Smooth muscle cell of the brain vasculature (primary cell): ENCODE data around the gene CCDC40.
"Not testable (repeated sequence)": the region's sequence is repeated elsewhere in the genome, so short reads cannot be mapped to it uniquely, and the experiment has no call there.

Experiments
- DNase-seq: peaks from one replicate; pipeline ENCODE4 v3.0.0-alpha.2; 2012; ENCODE audit warnings: low read depth, low spot score

CCDC40 gene

GRCh38 chr17:80082403-80083135, 46.1 kb downstream of the CCDC40 start:
- DNase-seq = no peak

- no peak for DNase-seq
Observed at GRCh38 chr17:80083136-80083661, 46.8 kb downstream of the CCDC40 start.

DNA sequence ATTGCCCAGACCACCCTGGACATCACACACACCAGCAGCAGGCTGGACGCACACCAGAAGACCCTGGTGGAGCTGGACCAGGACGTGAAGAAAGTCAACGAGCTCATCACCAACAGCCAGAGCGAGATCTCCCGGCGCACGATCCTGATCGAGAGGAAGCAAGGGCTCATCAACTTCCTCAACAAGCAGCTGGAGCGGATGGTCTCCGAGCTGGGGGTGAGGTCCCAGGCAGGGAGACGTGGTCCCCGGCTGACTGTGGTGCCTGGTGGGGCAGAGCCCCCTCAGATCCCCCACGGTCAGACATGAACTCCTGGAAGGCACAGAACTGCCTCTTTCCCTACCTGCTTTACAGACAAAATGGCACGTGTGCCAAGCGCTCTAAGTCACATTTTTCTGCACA, 48.3 kb downstream of the CCDC40 start:
- no peak for DNase-seq

DNA sequence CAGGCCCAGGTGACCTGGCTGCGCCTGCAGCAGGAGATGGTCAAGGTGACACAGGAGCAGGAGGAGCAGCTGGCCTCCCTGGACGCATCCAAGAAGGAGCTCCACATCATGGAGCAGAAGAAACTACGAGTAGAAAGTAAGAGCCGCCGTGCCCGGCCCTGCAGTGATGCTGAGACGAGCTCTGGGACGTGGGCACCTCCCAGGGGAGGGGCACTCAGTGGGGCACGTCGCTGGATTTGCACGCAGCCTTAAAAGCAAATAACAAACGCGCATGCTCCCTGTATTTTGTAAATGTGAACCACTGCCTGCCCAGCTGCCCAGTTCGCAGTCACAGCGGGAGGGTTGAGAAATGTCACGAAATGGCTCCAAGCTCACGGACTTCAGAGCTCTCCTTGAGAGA, 49.6 kb downstream of the CCDC40 start:
- DNase-seq = no peak

- DNase-seq = no peak
Observed at GRCh38 chr17:80086616-80087015, 50.2 kb downstream of the CCDC40 start.

DNA sequence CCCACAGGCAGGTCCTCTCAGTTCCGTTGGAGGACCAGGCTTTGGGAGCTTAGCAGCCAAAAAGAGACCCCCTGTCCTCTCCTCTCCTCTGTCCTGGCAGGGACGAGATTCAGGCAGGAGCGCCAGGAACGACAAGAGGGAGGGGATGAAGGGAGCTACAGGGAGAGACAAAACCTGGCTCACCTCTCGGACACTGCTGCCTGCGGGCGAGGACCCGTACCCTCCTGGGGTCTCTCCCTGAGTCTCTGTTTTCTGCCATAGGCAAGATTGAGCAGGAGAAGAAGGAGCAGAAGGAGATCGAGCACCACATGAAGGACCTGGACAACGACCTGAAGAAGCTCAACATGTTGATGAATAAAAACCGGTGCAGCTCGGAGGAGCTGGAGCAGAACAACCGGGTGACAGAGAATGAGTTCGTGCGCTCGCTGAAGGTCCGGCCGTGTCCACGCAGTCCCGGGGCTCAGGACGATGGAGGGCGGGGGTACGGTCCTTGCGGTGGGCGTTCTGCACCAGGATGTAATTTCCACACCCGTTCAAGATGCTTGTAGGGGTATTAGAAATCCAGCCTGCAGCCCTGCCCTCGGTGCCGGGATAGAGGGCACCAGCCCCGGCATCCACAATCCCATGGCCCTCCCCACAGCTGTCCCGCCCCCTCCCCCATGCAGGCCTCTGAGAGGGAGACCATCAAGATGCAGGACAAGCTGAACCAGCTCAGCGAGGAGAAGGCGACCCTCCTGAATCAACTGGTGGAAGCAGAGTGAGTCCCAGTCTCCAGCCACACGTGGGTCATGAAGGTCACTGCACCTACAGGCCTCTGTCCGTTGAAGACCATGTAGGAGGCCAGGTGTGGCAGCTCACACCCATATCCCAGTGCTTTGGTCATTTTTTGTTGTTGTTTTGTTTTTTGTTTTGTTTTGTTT, 51.2 kb downstream of the CCDC40 start:
- no peak for DNase-seq

DNA sequence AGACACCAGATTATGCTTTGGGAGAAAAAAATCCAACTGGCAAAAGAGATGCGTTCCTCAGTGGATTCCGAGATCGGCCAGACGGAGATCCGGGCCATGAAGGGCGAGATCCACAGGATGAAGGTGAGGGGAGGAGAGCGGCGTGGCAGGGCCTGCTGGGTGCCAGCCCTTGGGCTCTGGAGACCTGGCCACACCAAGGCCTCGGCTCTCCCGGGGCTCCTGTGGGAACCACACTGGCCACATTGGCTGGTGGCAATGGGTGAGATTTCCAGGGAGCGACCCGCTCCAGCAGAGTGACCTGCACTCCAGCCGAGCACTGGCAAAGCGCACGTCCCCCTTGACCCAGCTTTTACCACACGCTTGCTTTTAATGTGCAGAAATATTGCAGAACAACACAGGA, 53.3 kb downstream of the CCDC40 start:
- no peak for DNase-seq

- DNase-seq = not testable (repeated sequence)
Observed at GRCh38 chr17:80090164-80090563, 53.7 kb downstream of the CCDC40 start.

GRCh38 chr17:80091376-80091775, 54.9 kb downstream of the CCDC40 start:
- no peak for DNase-seq

DNA sequence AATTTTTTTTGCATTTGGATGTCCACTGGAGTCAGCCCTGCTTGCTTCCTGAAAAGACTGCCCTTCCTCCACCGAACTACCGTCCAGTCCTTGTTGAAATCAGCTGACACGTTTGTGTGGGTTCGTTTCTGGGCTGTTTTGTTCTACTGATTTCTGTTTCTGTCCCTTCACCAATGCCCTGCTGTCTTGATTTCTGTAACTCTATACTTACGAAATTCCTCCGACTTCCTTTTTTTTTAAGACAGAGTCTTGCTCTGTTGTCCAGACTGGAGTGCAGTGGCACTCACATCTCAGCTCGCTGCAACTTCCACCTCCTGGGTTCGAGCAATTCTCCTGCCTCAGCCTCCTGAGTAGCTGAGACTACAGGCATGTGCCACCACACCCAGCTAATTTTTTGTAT, 56.5 kb downstream of the CCDC40 start:
- DNase-seq = no peak

DNA sequence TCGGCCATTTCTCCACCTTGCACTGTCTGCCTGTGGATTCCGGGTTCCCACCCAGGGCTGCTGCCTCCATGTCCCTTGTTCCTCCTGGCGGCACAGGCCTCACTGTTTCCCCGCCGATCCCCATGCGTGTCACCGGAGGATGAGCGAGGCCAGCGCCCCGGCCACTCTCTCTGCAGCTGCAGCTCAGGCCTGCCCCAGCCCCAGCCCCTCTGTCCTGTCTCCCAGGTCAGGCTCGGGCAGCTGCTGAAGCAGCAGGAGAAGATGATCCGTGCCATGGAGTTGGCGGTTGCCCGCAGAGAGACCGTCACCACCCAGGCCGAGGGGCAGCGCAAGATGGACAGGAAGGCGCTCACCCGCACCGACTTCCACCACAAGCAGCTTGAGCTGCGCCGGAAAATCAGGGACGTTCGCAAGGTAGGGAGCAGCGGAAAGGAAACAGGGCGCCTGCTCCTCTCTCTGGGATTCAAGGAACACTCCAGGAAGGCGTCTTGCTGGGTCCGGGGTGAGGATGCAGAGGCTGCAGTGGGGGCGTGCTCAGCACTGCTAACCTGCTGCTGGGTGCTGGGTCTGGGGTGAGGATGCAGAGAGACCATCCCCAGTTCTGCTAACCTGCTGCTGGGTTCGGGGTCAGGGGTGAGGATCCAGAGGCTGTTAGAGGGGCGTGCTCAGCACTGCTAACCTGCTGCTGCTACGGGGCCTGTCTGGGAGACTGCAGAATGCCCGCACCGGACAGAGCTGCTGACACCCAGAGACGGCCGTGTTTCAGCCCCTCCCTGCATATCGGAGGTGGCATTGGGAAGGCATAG, 58.8 kb downstream of the CCDC40 start:
- no peak for DNase-seq

- DNase-seq = no peak
Observed at GRCh38 chr17:80095844-80096475, 59.5 kb downstream of the CCDC40 start.

DNA sequence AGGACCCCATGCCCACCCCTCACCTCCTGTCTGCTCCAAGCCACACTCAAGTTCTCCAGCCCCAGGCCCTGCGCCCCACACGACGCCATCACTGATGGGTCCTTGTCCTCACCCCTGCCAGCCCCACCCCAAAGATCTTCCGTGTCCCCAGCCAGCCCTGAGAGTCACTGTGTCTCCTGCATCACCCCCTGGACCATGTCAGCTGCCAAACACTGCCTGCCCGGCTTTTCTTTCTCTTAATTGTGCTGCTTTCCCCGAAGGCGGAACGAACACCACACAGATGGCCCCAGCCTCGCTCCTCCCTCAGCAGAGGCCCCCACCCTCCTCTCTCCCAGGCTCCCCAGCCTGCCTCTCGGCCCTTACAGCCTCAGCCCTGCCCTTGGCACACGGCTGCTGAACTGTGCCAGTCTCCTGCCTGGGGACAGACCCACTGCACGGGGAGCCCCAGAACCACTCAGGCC, 60.1 kb downstream of the CCDC40 start:
- DNase-seq = no peak

GRCh38 chr17:80097127-80097621, 60.7 kb downstream of the CCDC40 start:
- DNase-seq = no peak

DNA sequence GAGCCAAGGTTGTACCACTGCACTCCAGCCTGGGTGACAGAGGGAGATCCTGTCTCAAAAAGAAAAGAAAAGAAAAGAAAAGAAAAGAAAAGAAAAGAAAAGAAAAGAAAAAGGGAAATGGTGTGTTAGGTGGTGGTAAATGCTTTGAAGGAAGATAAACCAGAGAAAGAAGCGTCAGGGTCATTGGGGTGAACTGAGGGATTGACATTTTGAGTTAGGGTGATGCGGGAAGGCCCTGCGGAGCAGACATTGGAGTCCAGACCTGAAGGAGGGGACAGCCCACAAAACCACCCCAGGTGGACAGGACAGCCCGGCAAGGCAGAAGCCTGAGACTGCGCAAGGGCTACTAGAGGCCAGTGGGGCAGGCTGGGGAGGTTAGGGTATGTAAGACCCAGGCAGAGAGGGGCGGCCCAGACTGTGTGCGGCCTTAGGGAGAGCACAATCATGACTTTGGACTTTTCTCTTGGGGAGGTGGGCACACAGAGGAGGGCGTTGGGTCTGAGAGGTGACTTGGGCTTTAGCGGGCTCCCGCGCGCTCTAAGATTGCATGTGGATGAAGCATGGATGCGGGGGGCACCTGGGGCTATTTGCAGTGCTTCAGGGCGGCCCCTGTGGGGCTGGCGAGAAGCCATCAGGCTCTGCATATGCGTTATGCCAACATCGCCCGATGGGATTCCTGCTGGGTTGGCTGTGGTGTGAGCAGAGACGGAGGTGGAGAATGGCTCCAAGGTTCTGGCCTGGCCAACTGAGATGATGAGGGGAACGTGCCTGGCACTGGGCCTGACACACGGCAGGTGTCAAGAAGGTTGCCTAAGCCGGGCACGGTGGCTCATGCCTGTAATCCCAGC, 61.6 kb downstream of the CCDC40 start:
- DNase-seq = no peak

- DNase-seq = no peak
Observed at GRCh38 chr17:80099291-80100034, 63.0 kb downstream of the CCDC40 start.

DNA sequence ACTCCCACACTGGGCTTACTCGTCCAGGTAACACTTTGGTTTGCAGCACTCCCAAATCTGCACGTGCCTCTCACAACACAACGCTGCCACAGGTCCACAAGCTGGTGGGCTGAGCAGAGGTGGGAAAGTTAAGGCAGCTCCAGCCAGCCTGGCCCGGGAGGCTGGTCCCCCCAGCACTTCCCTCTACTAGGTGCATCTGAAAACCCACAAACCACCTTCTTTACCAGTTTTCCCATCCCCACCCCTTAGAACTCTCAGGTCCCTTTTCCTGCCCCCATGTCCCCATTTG, 63.5 kb downstream of the CCDC40 start:
- no peak for DNase-seq

- no peak for DNase-seq
Observed at GRCh38 chr17:80101011-80101945, 64.8 kb downstream of the CCDC40 start, which contains the start of gene GAA. GAA (plus strand) TSS chr17:80101581; CDS start chr17:80104587, 3,006 bp downstream.
